Left ventricle myocardium inferior (tissue), 1 donor: ENCODE results near the gene LARP4. TPM values are rescaled to one million over a fixed set of nuclear protein-coding genes. Genes with fewer than 3 reads are reported as not detected.
"Not testable (repeated sequence)": the region's sequence is repeated elsewhere in the genome, so short reads cannot be mapped to it uniquely, and the experiment has no call there.

Experiments
- DNase-seq: peaks from one replicate; pipeline ENCODE4 v3.0.0-alpha.2; 2020
- H3K27ac ChIP-seq: fragments of 200-600 bp; replicated peaks from 2 replicates; pipeline ENCODE4 v1.8.0; 2021
- H3K27me3 ChIP-seq: fragments of 200-600 bp; 2 replicates; pipeline ENCODE4 v1.8.0; 2021; ENCODE audit warnings: low read depth
- H3K36me3 ChIP-seq: fragments of 200-600 bp; 2 replicates; pipeline ENCODE4 v1.8.0; 2021
- H3K4me1 ChIP-seq: fragments of 200-600 bp; 2 replicates; pipeline ENCODE4 v1.8.0; 2021
- H3K4me3 ChIP-seq: fragments of 200-600 bp; 2 replicates; pipeline ENCODE4 v1.8.0; 2021; ENCODE audit warnings: mild to moderate bottlenecking, moderate library complexity
- H3K9me3 ChIP-seq: fragments of 200-600 bp; replicated peaks from 2 replicates; pipeline ENCODE4 v1.8.0; 2021
- intact Hi-C: fragments of 100-400 bp; cut with micrococcal nuclease; formaldehyde crosslinking; loops from one replicate; pipeline ENCODE4 v1.11.0; 2022
- total RNA-seq: library from RNA; stranded (reverse); fragmentation: NEBNext Ultra II Directional; extraction: Animal tissue kit (Norgen Biotek cat#: 25700); gene quantifications from one replicate; pipeline ENCODE4 v1.2.1, GENCODE V29; 2021
- TF ChIP-seq, protein P1 (sequence below): fragments of 200-600 bp; IDR thresholded peaks from 2 replicates; pipeline ENCODE4 v1.8.0; 2021; ENCODE audit warnings: antibody characterized with exemption, mild to moderate bottlenecking, borderline replicate concordance
- donor health status: DM: no; HTN: yes; CAD: no; lungs with severe emphysema.

LARP4 gene
- total RNA-seq, 1 donor from 2014 or later = 69.0 TPM

DNA sequence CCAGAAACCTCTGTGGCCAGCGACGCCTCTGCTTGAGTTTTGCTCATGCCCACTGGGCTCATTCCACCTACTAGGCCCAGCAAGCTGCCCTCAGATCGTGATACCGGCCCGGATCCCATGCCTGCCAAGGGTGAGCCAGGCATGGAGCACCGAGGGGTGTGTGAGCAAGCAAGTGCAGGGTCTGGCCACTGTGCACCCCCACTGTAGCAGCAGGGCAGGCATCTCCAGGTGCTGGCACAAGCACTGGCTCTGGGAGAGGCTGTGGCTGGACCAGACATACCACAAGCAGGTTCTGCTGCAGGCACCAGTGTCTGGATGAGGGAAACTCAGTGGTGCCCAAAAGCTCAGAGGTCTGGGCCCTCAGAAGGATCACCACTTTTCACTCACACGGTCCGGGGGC is 24.9 kb upstream of the LARP4 start:
- H3K27me3 ChIP-seq = no peaks in the 10 kb centered on the region
- no peaks in the 10 kb centered on the region for H3K4me1 ChIP-seq
- no peak for DNase-seq
- TF ChIP-seq, protein P1, sequence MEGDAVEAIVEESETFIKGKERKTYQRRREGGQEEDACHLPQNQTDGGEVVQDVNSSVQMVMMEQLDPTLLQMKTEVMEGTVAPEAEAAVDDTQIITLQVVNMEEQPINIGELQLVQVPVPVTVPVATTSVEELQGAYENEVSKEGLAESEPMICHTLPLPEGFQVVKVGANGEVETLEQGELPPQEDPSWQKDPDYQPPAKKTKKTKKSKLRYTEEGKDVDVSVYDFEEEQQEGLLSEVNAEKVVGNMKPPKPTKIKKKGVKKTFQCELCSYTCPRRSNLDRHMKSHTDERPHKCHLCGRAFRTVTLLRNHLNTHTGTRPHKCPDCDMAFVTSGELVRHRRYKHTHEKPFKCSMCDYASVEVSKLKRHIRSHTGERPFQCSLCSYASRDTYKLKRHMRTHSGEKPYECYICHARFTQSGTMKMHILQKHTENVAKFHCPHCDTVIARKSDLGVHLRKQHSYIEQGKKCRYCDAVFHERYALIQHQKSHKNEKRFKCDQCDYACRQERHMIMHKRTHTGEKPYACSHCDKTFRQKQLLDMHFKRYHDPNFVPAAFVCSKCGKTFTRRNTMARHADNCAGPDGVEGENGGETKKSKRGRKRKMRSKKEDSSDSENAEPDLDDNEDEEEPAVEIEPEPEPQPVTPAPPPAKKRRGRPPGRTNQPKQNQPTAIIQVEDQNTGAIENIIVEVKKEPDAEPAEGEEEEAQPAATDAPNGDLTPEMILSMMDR = no peak
- intact Hi-C loops = no loop called here
- no peaks in the 10 kb centered on the region for H3K9me3 ChIP-seq
- no peak overlapping the region for H3K27ac ChIP-seq
- no peaks in the 10 kb centered on the region for H3K36me3 ChIP-seq
- H3K4me3 ChIP-seq = no peak overlapping the region

DNA sequence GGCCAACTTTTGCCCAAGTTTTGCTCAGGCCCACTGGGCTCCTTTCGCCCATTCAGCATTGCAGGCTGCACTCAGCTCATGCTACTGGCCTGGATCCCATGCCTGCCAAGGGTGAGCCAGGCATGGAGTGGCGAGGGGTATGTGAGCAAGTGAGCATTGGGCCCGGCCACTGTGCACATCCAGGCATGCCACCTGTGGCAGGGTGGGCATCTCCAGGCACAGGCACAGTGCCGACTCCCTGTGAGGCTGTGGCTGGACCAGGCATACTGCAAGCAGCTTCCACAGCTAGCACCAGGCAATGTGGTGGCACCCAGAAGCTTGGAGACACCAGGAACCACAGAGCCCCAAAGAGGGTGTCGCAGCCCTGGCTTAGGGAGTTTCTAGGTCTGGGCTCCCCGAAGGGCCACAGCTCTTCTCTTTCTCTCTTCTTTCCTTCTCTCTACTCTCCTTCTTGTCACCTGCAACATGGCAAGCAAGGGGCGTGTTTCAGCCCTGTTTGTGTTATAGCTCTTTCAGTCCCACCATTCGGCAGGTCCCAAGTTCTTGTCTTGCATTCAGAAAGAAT is 19.8 kb upstream of the LARP4 start:
- intact Hi-C loops = no loop called here
- H3K27ac ChIP-seq = no peak overlapping the region
- TF ChIP-seq, protein P1 = no peak

DNA sequence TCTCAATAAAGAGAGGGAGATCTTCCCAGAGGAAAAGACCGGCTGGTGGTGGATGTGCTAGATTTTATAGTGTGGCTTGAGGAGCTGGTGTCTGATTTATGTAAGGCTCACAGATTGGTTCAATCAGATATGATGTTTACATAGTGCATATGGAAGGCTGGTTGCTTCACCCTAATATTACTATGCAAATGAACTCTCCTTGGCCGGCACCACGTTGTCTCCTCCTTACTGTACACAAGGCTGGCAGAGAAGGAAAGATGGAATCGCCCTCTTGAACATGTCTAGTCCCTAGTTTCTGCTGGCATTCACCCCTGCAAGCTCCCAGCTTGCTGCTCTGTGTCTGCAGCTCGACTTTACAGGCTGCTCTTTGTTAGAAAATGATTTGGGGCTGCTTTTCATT is 13.2 kb upstream of the LARP4 start:
- TF ChIP-seq, protein P1 = no peak
- no peak for DNase-seq
- H3K36me3 ChIP-seq = no peaks in the 10 kb centered on the region
- no peaks in the 10 kb centered on the region for H3K4me1 ChIP-seq
- no peaks in the 10 kb centered on the region for H3K9me3 ChIP-seq
- H3K27me3 ChIP-seq = no peaks in the 10 kb centered on the region
- no peak overlapping the region for H3K27ac ChIP-seq
- intact Hi-C loops = no loop called here
- H3K4me3 ChIP-seq = no peak overlapping the region

More for the DNA sequence above, 19.8 kb upstream of the LARP4 start:
- Histone ChIP-seq H3K4me3 (no peak overlapping the region), H3K36me3 (no peaks in the 10 kb centered on the region), H3K4me1 (no peaks in the 10 kb centered on the region), H3K27me3 (no peaks in the 10 kb centered on the region), H3K9me3 (no peaks in the 10 kb centered on the region)
- DNase-seq = no peak

DNA sequence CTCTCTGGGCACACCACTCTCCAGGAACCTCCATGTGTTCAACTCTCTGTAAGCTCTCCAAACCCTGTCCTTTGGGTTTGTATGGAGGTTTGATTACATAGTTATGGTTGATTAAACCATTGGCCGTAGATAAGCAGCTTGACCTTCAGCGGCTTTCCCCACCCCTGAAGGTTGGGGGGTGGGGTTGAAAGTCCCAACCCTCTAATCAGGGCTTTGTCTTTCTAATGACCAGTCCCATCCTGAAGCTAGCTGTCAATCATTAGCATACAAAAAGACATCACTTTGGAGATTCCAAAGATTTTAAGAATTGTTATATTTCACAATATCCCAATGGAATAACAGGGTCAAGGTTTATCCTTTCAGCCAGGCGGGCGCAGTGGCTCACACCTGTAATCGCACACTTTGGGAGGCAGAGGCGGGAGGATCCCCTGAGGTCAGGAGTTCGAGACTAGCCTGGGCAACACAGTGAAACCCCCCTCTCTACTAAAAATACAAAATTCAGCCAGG is 12.7 kb upstream of the LARP4 start:
- DNase-seq = no peak
- H3K9me3 ChIP-seq = no peaks in the 10 kb centered on the region

DNA sequence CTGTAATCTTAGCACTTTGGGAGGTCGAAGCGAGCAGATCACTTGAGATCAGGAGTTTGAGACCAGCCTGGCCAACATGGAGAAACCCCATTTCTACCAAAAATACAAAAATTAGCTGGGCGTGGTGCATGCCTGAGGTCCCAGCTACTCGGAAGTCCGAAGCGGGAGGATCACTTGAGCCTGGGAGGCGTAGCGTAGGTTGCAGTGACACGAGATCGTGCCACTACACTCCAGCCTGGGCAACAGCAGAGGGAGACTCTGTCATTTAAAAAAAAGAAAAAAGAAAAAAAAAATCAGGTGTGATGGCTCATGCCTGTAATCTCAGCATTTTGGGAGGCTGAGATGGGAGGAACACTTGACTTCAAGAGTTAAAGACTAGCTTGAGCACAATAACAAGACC is 11.9 kb upstream of the LARP4 start:
- H3K9me3 ChIP-seq, H3K4me3 ChIP-seq, H3K27ac ChIP-seq, DNase-seq, intact Hi-C loops, H3K4me1 ChIP-seq, H3K27me3 ChIP-seq, H3K36me3 ChIP-seq: not testable (repeated sequence)

More for the DNA sequence above, 12.7 kb upstream of the LARP4 start:
- intact Hi-C loops = no loop called here
- Histone ChIP-seq H3K4me3 (no peak overlapping the region), H3K27me3 (no peaks in the 10 kb centered on the region), H3K4me1 (no peaks in the 10 kb centered on the region), H3K36me3 (no peaks in the 10 kb centered on the region), H3K27ac (no peak overlapping the region)
- TF ChIP-seq, protein P1 = no peak

DNA sequence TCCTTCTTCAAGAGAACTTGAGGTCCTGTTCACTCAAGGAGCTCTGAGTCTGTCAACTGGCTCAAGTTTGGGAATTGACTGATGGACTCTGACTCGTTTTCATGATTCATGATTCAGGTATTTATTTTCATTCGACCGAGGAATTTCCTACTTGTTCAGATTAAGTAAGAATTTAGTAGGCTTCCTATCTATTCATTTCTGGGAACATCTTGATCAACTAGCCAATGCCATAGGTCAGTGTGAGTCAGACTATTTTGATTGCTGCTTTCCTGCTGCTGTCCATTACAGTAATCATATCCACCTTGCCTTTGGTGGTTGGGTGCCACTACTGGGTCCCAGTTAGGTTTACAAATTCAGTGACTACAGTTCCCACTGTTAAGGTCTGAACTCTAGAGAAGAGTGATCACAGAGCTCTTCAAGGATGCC is 10.4 kb upstream of the LARP4 start:
- intact Hi-C loops = no loop called here
- no peak for DNase-seq
- Histone ChIP-seq H3K9me3 (no peaks in the 10 kb centered on the region), H3K4me3 (no peak overlapping the region), H3K4me1 (no peaks in the 10 kb centered on the region), H3K27me3 (no peaks in the 10 kb centered on the region), H3K36me3 (no peaks in the 10 kb centered on the region), H3K27ac (no peak overlapping the region)
- TF ChIP-seq, protein P1 = no peak
